ENCODE results near the gene UQCC2.

Gene UQCC2

DNA sequence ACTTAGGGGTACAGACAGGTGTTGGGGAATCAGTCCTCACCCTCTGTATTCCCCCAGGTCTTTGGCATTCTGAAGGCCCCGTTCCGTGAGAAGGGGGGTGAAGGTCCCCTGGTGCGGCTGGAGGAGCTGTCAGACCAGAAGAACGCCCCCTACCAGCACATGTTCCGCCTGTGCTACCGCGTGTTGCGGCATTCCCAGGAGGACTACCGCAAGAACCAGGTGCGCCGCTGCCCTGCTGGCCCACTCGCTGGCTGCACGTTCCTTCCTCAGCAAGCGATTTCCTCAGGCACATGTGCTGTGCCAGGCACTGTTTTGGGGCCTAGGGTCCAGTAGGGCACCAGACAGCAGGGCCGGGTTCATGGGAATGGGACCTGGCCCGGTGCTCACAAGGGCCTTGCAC lies 44.4 kb downstream of the UQCC2 start:
- Histone ChIP-seq H3K36me3 (ENCODE audit: insufficient read depth, low read length) (no peaks in the 10 kb centered on the region; the same call in 1 of the 2 replicates), H3K9me3 (ENCODE audit: control insufficient read depth, insufficient read depth, low read length) (no peaks in the 10 kb centered on the region), H3K9ac (ENCODE audit: low read depth, low read length) (no peak overlapping the region), H3K4me1 (ENCODE audit: insufficient read depth, low read length) (no peaks in the 10 kb centered on the region)

- Histone ChIP-seq H3K9me3 (ENCODE audit: control insufficient read depth, insufficient read depth, low read length) (no peaks in the 10 kb centered on the region), H3K36me3 (ENCODE audit: insufficient read depth, low read length) (no peaks in the 10 kb centered on the region; the same call in 1 of the 2 replicates), H3K9ac (ENCODE audit: low read depth, low read length) (no peak overlapping the region), H3K4me1 (ENCODE audit: insufficient read depth, low read length) (no peaks in the 10 kb centered on the region)
These were observed 45.5 kb downstream of the UQCC2 start for GRCh38 chr6:33665957-33666356.

- H3K36me3 ChIP-seq (ENCODE audit: insufficient read depth, low read length), result no peaks in the 10 kb centered on the region; the same call in 1 of the 2 replicates
- no peaks in the 10 kb centered on the region for H3K4me1 ChIP-seq (ENCODE audit: insufficient read depth, low read length)
- H3K9me3 ChIP-seq (ENCODE audit: control insufficient read depth, insufficient read depth, low read length), result no peaks in the 10 kb centered on the region
- H3K9ac ChIP-seq (ENCODE audit: low read depth, low read length), result no peak overlapping the region
These were observed 46.9 kb downstream of the UQCC2 start for GRCh38 chr6:33664506-33665057.

GRCh38 chr6:33663727-33664449 lies 47.6 kb downstream of the UQCC2 start:
- no peaks in the 10 kb centered on the region for H3K4me1 ChIP-seq (ENCODE audit: insufficient read depth, low read length)
- H3K9me3 ChIP-seq (ENCODE audit: control insufficient read depth, insufficient read depth, low read length), result no peaks in the 10 kb centered on the region
- H3K9ac ChIP-seq (ENCODE audit: low read depth, low read length), result no peak overlapping the region
- H3K36me3 ChIP-seq (ENCODE audit: insufficient read depth, low read length), result no peaks in the 10 kb centered on the region; the same call in 1 of the 2 replicates

GRCh38 chr6:33663028-33663427 lies 48.5 kb downstream of the UQCC2 start:
- Histone ChIP-seq H3K4me1 (ENCODE audit: insufficient read depth, low read length) (no peaks in the 10 kb centered on the region), H3K9me3 (ENCODE audit: control insufficient read depth, insufficient read depth, low read length) (no peaks in the 10 kb centered on the region), H3K9ac (ENCODE audit: low read depth, low read length) (no peak overlapping the region), H3K36me3 (ENCODE audit: insufficient read depth, low read length) (no peaks in the 10 kb centered on the region; the same call in 1 of the 2 replicates)

DNA sequence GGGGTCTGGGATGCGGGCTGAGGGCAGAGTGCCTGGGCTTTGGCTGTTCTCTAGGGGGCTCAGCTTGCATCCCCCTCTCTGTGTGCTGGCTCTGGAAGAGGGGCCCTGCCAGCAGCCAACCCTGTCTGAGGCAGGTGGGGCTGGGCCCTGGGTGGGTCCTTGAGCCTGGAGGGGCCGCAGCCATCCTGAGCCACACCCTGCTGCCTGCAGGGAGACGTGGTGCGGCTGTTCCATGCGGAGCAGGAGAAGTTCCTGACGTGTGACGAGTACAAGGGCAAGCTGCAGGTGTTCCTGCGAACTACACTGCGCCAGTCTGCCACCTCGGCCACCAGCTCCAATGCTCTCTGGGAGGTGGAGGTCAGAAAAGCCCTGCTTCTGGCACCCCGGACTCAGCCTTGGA lies 49.2 kb downstream of the UQCC2 start:
- Histone ChIP-seq H3K36me3 (ENCODE audit: insufficient read depth, low read length) (no peaks in the 10 kb centered on the region; the same call in none of the 2 replicates), H3K9ac (ENCODE audit: low read depth, low read length) (no peak overlapping the region)

GRCh38 chr6:33661106-33661838 lies 50.2 kb downstream of the UQCC2 start:
- H3K36me3 ChIP-seq (ENCODE audit: insufficient read depth, low read length), result no peaks in the 10 kb centered on the region; the same call in none of the 2 replicates
- H3K9me3 ChIP-seq (ENCODE audit: control insufficient read depth, insufficient read depth, low read length), result no peaks in the 10 kb centered on the region
- H3K9ac ChIP-seq (ENCODE audit: low read depth, low read length), result no peak overlapping the region
- no peaks in the 10 kb centered on the region for H3K4me1 ChIP-seq (ENCODE audit: insufficient read depth, low read length)

More for the DNA sequence above, 49.2 kb downstream of the UQCC2 start:
- no peaks in the 10 kb centered on the region for H3K4me1 ChIP-seq (ENCODE audit: insufficient read depth, low read length)
- H3K9me3 ChIP-seq (ENCODE audit: control insufficient read depth, insufficient read depth, low read length), result no peaks in the 10 kb centered on the region

- no peaks in the 10 kb centered on the region for H3K9me3 ChIP-seq (ENCODE audit: control insufficient read depth, insufficient read depth, low read length)
- no peaks in the 10 kb centered on the region; the same call in none of the 2 replicates for H3K36me3 ChIP-seq (ENCODE audit: insufficient read depth, low read length)
- H3K4me1 ChIP-seq (ENCODE audit: insufficient read depth, low read length), result no peaks in the 10 kb centered on the region
- no peak overlapping the region for H3K9ac ChIP-seq (ENCODE audit: low read depth, low read length)
These were observed 51.5 kb downstream of the UQCC2 start for GRCh38 chr6:33659986-33660385.

DNA sequence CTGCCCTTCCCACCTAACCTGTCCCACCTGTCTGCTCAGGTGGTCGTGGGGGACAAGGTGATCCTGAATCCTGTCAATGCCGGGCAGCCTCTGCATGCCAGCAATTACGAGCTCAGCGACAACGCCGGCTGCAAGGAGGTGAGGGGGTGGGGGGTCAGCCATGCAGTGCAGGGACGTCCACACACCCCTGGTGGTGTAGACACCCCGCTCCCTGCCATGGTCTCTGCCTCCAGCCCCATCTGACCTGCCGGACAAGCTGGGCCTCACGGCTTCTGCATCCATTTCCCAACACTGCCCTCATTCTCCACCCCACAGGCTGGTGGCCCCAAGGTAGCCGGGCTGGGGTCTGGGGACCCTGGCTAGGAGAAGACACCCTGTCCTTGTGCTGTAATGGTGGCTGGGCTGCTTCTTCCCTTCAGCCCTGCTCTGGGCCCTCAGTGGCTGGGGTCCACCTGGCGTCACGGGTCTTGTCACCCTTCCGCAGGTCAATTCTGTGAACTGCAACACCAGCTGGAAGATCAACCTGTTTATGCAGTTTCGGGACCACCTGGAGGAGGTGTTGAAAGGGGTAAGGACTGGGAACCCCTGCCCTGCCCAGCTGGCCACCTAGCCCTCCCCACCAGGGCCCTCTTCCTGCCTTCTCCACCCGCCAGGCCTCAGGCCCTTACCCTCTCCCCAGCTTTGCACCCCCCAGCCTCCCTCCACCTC lies 52.4 kb downstream of the UQCC2 start:
- no peaks in the 10 kb centered on the region for H3K4me1 ChIP-seq (ENCODE audit: insufficient read depth, low read length)
- no peaks in the 10 kb centered on the region; the same call in none of the 2 replicates for H3K36me3 ChIP-seq (ENCODE audit: insufficient read depth, low read length)
- H3K9ac ChIP-seq (ENCODE audit: low read depth, low read length), result no peak overlapping the region
- no peaks in the 10 kb centered on the region for H3K9me3 ChIP-seq (ENCODE audit: control insufficient read depth, insufficient read depth, low read length)

DNA sequence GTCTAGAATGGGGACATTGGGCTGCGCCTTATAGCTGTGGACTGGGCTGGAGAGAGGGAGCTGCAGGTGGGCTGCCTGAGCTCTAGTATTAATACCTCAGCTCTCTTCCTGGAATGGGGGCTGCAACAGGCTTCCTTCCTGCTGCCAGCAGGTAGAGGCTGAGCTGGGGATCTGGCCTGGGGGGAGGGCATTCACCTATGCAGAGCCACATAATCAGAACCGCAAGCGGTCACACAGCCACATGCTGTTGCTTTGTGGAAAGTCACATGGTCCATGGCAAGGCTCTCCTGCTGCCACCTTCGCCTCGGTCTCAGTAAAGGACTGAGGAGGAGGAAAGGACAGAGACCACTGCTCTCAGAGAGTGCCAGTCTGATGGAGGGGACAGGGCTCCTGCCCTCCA lies 54.7 kb downstream of the UQCC2 start:
- H3K9ac ChIP-seq (ENCODE audit: low read depth, low read length), result no peak overlapping the region
- no peaks in the 10 kb centered on the region; the same call in none of the 2 replicates for H3K36me3 ChIP-seq (ENCODE audit: insufficient read depth, low read length)
- H3K4me1 ChIP-seq (ENCODE audit: insufficient read depth, low read length), result no peaks in the 10 kb centered on the region; the same call in 1 of the 2 replicates
- no peaks in the 10 kb centered on the region for H3K9me3 ChIP-seq (ENCODE audit: control insufficient read depth, insufficient read depth, low read length)

GRCh38 chr6:33654831-33655554 lies 56.5 kb downstream of the UQCC2 start:
- Histone ChIP-seq H3K4me1 (ENCODE audit: insufficient read depth, low read length) (peaks cover 3% of the 10 kb centered on the region; the same call in 1 of the 2 replicates), H3K9me3 (ENCODE audit: control insufficient read depth, insufficient read depth, low read length) (no peaks in the 10 kb centered on the region), H3K9ac (ENCODE audit: low read depth, low read length) (no peak overlapping the region), H3K36me3 (ENCODE audit: insufficient read depth, low read length) (no peaks in the 10 kb centered on the region; the same call in 1 of the 2 replicates)

GRCh38 chr6:33652002-33652401 lies 59.5 kb downstream of the UQCC2 start:
- Histone ChIP-seq H3K9me3 (ENCODE audit: control insufficient read depth, insufficient read depth, low read length) (no peaks in the 10 kb centered on the region), H3K36me3 (ENCODE audit: insufficient read depth, low read length) (peaks cover under 1% of the 10 kb centered on the region; the same call in 1 of the 2 replicates), H3K9ac (ENCODE audit: low read depth, low read length) (no peak overlapping the region), H3K4me1 (ENCODE audit: insufficient read depth, low read length) (peaks cover 3% of the 10 kb centered on the region; the same call in 1 of the 2 replicates)

GRCh38 chr6:33651403-33651802 lies 60.1 kb downstream of the UQCC2 start:
- Histone ChIP-seq H3K9ac (ENCODE audit: low read depth, low read length) (no peak overlapping the region), H3K9me3 (ENCODE audit: control insufficient read depth, insufficient read depth, low read length) (no peaks in the 10 kb centered on the region), H3K36me3 (ENCODE audit: insufficient read depth, low read length) (peaks cover 4% of the 10 kb centered on the region; the same call in 1 of the 2 replicates), H3K4me1 (ENCODE audit: insufficient read depth, low read length) (peaks cover 3% of the 10 kb centered on the region; the same call in 1 of the 2 replicates)
